Liver (tissue), 3 donors: ENCODE measurements around the gene CCDC8.

ENCODE experiments used
- ATF3 ChIP-seq: IDR thresholded peaks from 2 replicates; pipeline ENCODE4 v1.6.1; 2016; ENCODE audit warnings: antibody characterized with exemption
- CTCF ChIP-seq: fragments of 150-350 bp; IDR thresholded peaks from 2 replicates; pipeline ENCODE4 v1.5.1; 2017; ENCODE audit warnings: improper control_type of control experiment, low read depth, low read length; ENCODE audit not compliant: missing input control
- FOXA1 ChIP-seq: IDR thresholded peaks from 2 replicates; pipeline ENCODE4 v1.6.1; 2016; ENCODE audit warnings: antibody characterized with exemption
- FOXA2 ChIP-seq: IDR thresholded peaks from 2 replicates; pipeline ENCODE4 v1.6.1; 2016; ENCODE audit warnings: antibody characterized with exemption
- GABPA ChIP-seq, 2 donors: IDR thresholded peaks in 1 of 2; conservative IDR thresholded peaks in 1 of 2; 2 replicates each; pipeline ENCODE4 v1.6.1; 2016; ENCODE audit warnings: antibody characterized with exemption in 2 of 2, mild to moderate bottlenecking in 1 of 2, moderate library complexity in 1 of 2
- JUND ChIP-seq, 2 donors: IDR thresholded peaks; 2 replicates each; pipeline ENCODE4 v1.6.1; 2016; ENCODE audit warnings: antibody characterized with exemption in 2 of 2
- MAX ChIP-seq: IDR thresholded peaks from 2 replicates; pipeline ENCODE4 v1.6.1; 2016; ENCODE audit warnings: antibody characterized with exemption
- RAD21 ChIP-seq, 2 donors: IDR thresholded peaks; 2 replicates each; pipeline ENCODE4 v1.6.1; 2016; ENCODE audit warnings: antibody characterized with exemption in 2 of 2, mild to moderate bottlenecking in 2 of 2
- TAF1 ChIP-seq: conservative IDR thresholded peaks from 2 replicates; pipeline ENCODE4 v1.6.1; 2016; ENCODE audit warnings: antibody characterized with exemption, mild to moderate bottlenecking
- YY1 ChIP-seq: IDR thresholded peaks from 2 replicates; pipeline ENCODE4 v1.6.1; 2016; ENCODE audit warnings: antibody characterized with exemption, mild to moderate bottlenecking
- ZBTB33 ChIP-seq: IDR thresholded peaks from 2 replicates; pipeline ENCODE4 v1.6.1; 2016; ENCODE audit warnings: antibody characterized with exemption
- donor health status: healthy.
- donor health status: healthy.

GRCh38 chr19:46390121-46390858 is 23.1 kb downstream of the CCDC8 start:
- no peak for TF ChIP-seq CTCF
- no peak for TF ChIP-seq ZBTB33
- TF ChIP-seq RAD21 (IDR thresholded peaks at IDR 0.05), result no peak
- no peak for TF ChIP-seq TAF1
- TF ChIP-seq FOXA2, result no peak
- no peak for TF ChIP-seq ATF3
- no peak for TF ChIP-seq GABPA (IDR thresholded peaks at IDR 0.05 in 1 of 2, conservative IDR thresholded peaks at IDR 0.05 in 1 of 2)
- no peak for TF ChIP-seq JUND (IDR thresholded peaks at IDR 0.05)
- no peak for TF ChIP-seq MAX
- TF ChIP-seq FOXA1, result no peak
- no peak for TF ChIP-seq YY1
